KOPT-K1 (cell line): ENCODE data around the gene POM121L12.

Experiments
- H3K27ac ChIP-seq: fragments of 200-600 bp; sonication (generic); 2 replicates; pipeline ENCODE4 v1.5.1; 2016; ENCODE audit warnings: antibody characterized with exemption, mild to moderate bottlenecking, low read depth, low read length; ENCODE audit not compliant: poor library complexity, severe bottlenecking
- H3K36me3 ChIP-seq: fragments of 200-600 bp; sonication (generic); 2 replicates; pipeline ENCODE4 v1.5.1; 2017; ENCODE audit warnings: antibody characterized with exemption, mild to moderate bottlenecking, low read length, moderate library complexity; ENCODE audit not compliant: insufficient read depth
- H3K9me3 ChIP-seq: fragments of 200-600 bp; sonication (generic); 2 replicates; pipeline ENCODE4 v1.5.1; 2017; ENCODE audit warnings: antibody characterized with exemption, low read length, mild to moderate bottlenecking; ENCODE audit not compliant: insufficient read depth, poor library complexity, severe bottlenecking

Gene POM121L12

DNA sequence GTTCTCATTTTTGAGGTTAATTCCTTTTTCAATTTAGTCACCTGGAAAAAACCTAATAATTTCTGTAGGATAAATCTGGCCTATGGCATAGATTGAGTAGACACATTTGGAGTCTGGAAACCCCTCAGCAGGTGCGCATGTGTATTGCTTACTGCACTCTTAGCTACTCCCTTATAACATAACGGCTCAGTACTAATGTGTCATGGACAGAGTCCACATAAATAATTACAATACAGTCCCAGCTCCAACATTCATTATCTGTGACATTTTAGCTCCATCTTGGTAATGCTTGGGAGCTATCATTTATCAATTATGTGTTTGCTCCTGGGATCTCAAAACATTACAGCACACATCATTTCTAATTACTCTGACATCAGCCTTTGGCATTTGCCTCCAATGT, 33.2 kb downstream of the POM121L12 start:
- Histone ChIP-seq H3K27ac (no peak overlapping the region), H3K36me3 (no peaks in the 10 kb centered on the region), H3K9me3 (no peaks in the 10 kb centered on the region)

DNA sequence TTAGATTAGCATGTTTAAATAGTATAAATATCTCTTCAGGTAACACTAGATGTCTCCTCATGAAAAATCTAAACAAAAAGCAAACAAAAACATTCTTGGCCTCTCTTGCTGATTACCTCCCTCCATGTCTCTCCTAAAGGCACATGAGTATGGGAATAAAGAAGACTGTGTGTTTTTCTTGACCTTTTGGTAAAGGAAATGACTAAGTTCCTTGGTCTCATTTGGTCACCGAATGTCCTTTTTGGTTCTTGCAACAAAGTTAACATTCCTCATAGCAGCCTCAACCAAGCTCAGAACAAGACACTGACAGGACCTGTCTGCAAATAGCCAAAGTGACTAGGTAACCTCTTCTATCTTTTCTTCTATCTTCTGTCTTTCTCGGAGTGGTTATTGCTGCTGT, 35.5 kb downstream of the POM121L12 start:
- Histone ChIP-seq H3K36me3 (no peaks in the 10 kb centered on the region), H3K9me3 (no peaks in the 10 kb centered on the region), H3K27ac (no peak overlapping the region)
